GM13976 (cell line): ENCODE measurements around the gene IRX4.
"Not testable (repeated sequence)": the region's sequence is repeated elsewhere in the genome, so short reads cannot be mapped to it uniquely, and the experiment has no call there.

ENCODE experiments used
- DNase-seq: peaks from one replicate; pipeline ENCODE4 v3.0.0; 2012; ENCODE audit warnings: low spot score
- CTCF ChIP-seq: IDR thresholded peaks from 2 replicates; pipeline ENCODE4 v1.5.1; 2012; ENCODE audit warnings: borderline replicate concordance, mild to moderate bottlenecking; ENCODE audit not compliant: insufficient read depth; ENCODE audit errors: extremely low read depth, missing control alignments, control extremely low read depth
- in situ Hi-C: fragments of 300-500 bp; cut with MboI; formaldehyde crosslinking; loops from one replicate; pipeline ENCODE4 v1.12.0; 2022; ENCODE audit warnings: low sequenced_read_pairs, mixed read lengths, inconsistent platforms; ENCODE audit not compliant: unreplicated experiment

The IRX4 gene

GRCh38 chr5:1845696-1846095, 37.0 kb downstream of the IRX4 start:
- no peak for DNase-seq
- TF ChIP-seq CTCF, result no peak
- in situ Hi-C loops, result no loop called here

GRCh38 chr5:1844708-1845436, 37.9 kb downstream of the IRX4 start:
- in situ Hi-C loops, result no loop called here
- no peak for TF ChIP-seq CTCF
- no peak for DNase-seq

GRCh38 chr5:1843761-1844160, 39.0 kb downstream of the IRX4 start:
- in situ Hi-C loops, DNase-seq: not testable (repeated sequence)

- no peak for DNase-seq
- in situ Hi-C loops, result no loop called here
- TF ChIP-seq CTCF, result no peak
These were observed 40.5 kb downstream of the IRX4 start for GRCh38 chr5:1842004-1842819.

- TF ChIP-seq CTCF, result no peak
- in situ Hi-C loops, result no loop called here
- no peak for DNase-seq
These were observed 41.8 kb downstream of the IRX4 start for GRCh38 chr5:1840741-1841521.

- no peak for DNase-seq
- in situ Hi-C loops, result no loop called here
- no peak for TF ChIP-seq CTCF
These were observed 42.6 kb downstream of the IRX4 start for GRCh38 chr5:1840071-1840547.
